Nucleus accumbens (tissue), 56 donors: Measurements from ENCODE around the gene GNAZ.
"Not testable (repeated sequence)": the region's sequence is repeated elsewhere in the genome, so short reads cannot be mapped to it uniquely, and the experiment has no call there.

Source experiments
- DNase-seq, 56 donors: peaks; one replicate each; lab custom pipeline; 2025; lab: John Stamatoyannopoulos, UW

Gene GNAZ

DNA sequence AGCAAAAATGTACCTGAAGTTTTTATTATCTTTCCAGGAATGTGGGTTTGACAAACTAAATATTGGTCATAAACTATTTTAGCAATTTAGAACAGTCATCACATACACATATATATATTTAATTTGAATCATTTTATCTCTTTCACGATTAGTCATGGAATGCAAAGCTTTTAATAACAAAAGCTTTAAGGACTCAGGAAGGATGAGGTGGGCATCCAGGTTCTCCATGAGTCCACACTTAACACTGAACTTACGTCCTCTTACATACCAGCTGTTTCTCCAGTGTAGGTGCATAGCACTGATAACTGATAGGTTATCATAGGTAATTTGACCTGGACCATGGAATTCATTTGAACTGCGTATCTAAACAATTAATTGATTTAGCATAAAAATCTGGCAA lies 28.1 kb upstream of the GNAZ start:
- no peak for DNase-seq

- DNase-seq, result no peak
Measured at GRCh38 chr22:23044570-23044969, 25.7 kb upstream of the GNAZ start.

DNA sequence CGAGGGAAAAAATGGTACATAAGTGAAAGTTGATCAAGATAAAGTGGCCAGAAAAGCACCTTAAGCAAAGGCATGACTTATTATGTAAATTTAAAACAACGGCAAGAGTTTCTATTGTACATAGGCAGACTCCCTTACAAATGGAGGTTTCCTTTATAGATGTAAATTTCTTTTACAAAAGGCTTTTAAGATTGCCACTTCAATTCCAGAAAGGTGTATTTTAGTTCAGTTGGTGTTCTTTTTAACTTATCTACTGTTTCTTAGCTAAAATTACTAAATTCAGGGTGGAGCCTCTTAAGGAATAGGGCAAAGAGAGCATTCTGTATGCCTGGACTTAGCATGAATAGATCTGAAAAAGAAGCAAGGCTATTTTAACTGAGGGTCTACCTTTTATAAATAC lies 24.9 kb upstream of the GNAZ start:
- no peak for DNase-seq

DNA sequence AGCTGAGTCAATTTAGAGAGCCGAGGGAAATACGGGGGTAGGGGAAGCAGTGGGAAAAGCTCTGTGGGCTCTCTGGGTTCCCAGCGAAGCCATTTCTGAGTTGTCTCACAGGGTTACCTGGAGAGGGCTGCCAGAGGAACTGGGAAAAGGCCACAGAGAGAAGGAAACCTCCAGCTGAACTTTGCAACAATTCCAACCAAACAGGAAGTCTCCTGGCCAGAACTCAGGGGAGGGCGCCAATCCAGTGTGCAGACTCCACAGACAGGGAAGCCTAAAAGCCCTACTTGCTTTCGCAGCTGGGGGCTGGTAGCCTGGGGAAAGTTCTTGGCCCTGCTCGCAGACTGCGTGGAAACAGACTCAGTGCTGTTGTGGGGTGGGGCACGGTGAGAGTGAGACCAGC lies 23.1 kb upstream of the GNAZ start:
- peak in 1 of 56 donors; percentile 6 for DNase-seq

DNA sequence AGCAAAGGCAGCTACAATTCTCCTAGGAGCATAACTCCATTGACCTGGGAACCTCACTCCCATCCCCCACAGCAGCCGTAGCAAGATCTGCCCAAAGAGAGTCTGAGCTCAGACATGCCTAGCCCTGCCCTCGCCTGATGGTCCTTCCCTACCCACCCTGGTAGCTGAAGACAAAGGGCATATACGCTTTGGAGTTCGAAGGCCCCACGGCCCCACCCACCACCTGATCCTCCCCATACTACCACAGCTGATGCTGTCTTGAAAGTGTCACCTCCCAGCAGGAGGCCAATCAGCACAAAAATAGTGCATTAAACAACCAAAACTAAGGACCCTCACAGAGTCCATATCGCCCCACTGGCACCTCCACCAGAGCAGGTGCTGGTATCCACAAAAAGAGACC lies 22.6 kb upstream of the GNAZ start:
- DNase-seq, result no peak

DNA sequence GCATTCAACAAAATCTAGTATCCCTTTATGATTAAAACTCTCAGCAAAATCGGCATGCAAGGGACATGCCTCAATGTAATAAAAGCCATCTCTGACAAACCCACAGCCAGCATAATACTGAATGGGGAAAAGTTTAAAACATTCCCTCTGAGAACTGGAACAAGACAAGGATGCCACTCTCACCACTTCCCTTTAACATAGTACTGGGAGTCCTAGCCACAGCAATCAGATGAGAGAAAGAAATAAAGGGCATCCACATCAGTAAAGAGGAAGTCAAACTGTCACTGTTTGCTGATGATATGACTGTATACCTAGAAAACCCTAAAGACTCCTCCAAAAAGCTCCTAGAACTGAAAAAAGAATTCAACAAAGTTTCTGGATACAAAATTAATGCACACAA lies 19.8 kb upstream of the GNAZ start:
- DNase-seq, result not testable (repeated sequence)

DNA sequence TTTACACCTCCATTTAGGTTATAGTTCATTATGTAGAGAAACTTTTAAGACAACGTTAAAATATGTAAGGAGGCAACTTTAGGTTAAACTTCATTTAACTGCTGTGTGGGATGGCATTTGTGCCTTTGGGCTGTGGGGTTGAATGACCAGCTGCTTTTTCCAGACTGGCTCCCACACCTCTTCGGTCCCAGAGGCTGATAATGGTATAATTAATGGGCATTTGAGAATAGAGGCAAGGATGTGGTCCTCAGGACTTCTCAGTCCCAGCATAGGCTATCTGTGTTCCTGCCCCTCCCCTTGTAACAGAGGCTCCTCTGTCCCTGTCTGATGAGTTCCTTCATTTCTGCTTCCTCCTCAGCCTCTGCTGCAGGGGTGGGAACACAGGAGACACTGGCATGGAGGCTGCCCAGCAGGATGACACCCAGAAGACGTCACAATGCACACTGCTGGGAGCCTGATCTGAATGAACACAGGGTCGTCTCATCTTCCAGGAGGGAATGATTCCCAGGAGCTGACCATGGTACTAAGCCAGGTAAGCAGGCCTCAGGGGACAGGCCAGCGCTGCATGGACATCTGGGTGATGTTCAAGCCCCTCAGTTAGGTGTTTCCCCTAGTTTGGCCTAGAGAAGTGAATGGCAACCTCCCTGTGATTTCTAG lies 17.1 kb upstream of the GNAZ start:
- no peak for DNase-seq

- DNase-seq, result no peak
Measured at GRCh38 chr22:23053912-23054530, 16.3 kb upstream of the GNAZ start.

DNA sequence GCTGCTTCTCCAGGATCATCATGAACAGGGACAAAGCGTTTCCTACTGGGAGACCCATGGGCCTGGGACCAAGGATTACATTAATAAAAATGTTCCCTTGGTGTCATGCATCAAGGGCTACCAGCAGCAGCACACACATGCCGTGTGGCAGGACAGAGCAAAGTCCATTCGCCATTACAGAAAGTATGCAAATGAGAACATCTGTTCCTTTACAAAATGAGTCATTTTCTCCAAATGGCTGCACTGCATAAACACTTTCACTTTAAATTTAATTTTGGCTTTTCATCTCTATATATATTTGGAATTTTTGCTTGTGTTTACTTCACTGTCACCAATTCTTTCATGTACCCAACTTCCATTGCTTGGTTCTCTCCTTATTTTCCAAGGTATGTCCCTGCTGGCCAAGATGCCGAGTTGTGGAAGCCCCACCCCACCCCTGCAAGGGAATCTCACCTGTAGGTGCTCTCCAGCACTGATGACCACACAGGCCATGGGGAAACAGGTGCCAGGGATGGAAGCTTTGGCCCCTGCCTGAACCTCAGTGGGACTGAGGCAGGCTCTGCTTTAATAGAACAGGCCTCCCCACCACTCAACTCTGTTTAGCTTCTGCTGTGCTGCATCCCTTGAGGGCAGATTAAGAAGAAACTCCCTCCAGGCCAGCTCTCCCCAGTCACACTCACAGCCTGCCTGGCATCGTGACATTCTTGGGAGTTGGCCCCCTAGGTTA lies 15.6 kb upstream of the GNAZ start:
- no peak for DNase-seq

GRCh38 chr22:23055449-23056179 lies 14.7 kb upstream of the GNAZ start:
- DNase-seq, result no peak

GRCh38 chr22:23057331-23057730 lies 13.0 kb upstream of the GNAZ start:
- DNase-seq, result no peak

- no peak for DNase-seq
Measured at GRCh38 chr22:23058063-23058462, 12.3 kb upstream of the GNAZ start.

DNA sequence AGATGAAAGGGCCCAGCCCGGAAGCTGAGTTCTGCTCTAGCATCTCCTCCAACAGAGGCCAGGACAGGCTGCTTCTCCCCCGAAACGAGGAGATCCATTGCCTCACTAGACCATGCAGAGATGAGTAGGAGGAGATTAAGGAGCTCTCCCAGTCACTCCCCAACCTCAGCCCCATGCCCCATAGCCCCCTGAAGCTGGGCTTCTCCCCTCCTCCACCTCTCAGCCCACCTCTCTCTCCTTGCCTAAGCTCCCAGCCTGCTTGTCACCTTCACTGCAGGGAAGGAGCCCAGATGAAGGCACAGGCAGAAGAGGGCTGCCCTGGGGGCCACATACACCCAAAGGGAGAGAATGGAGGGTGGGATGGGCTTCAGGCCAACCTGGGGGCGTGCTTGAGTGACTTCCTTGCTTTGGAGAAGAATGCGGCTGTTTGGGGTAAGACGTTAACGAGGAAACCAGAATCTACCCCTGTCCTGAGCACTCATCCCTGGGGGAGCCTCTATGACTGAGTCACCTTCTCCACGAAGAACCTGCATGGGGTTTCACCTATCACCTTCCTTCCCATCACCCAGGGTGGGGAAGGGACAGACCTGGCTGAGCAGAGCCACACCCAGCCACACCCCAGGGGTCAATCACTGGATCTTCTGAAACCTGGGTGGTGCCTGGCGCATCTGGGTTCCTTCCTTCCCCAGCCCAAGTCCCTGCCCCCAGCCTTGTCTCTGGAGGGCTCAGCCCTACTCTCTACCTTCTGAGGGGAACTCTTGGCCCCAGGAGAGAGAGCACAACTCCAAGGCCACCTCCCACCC lies 11.6 kb upstream of the GNAZ start:
- DNase-seq, result no peak

- DNase-seq, result no peak
Measured at GRCh38 chr22:23059284-23059948, 10.9 kb upstream of the GNAZ start.

- DNase-seq, result no peak
Measured at GRCh38 chr22:23060612-23061400, 9.5 kb upstream of the GNAZ start.

GRCh38 chr22:23061471-23062280 lies 8.6 kb upstream of the GNAZ start:
- DNase-seq, result no peak

DNA sequence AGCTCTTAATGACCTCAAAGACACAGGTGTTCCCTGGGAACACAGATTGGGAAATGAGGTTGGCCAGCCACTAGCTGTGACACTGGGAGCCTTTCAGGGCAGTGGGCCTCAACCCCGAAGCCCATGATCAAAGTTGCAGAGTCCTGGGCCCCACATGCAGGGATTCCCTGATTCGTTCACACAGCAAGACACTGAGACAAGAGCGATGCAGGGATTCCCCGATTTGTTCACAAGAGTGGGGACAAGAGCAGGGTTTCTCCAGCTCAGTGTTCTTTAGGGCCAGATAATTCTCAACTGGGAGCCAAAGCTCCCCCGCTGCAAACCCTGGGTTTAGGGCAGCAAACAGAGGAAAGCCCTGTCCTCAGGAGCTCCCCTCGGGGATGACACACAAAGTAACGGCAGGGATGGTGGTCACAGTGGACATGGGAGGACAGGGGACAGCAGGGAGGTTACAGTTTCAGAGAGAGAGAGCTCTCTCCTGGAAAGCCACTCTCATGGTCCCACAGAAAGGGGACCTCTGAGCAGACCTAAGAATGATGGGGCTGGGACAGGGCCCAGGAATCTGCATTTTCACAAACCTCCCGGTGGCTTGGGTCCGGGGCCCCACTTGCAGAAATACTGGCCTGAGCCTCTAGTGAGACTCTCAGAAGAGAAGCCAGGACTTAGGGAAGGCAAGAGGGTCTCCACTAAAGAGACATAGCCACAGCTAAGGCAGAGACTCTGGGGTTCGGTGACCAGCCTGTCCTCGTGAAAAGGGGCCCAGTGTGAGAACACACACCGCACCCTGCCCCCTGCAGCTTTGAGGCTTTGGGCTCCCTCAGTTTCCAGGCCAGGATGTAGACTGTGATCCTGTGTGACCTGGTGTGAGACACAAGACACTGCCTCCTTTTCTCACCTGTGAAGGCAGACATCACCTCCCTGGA lies 7.4 kb upstream of the GNAZ start:
- DNase-seq, result no peak
